Keratinocyte (primary cell): Measurements from ENCODE around the gene ARHGAP4. TPM values are rescaled to one million over a fixed set of nuclear protein-coding genes. Genes with fewer than 3 reads are reported as not detected.

Experiments
- DNase-seq: peaks from one replicate; pipeline ENCODE4 v3.0.0-alpha.2; 2011; ENCODE audit warnings: low read depth, missing footprints, low spot score
- FAIRE-seq: peaks from 2 replicates; lab custom pipeline; 2011; peaks lifted over from hg19 to GRCh38; lab: Jason Lieb, UNC
- H2AFZ ChIP-seq: 2 replicates; pipeline ENCODE4 v1.6.0; 2012; ENCODE audit warnings: low read length, control low read depth, inconsistent platforms; ENCODE audit not compliant: control insufficient read depth
- H3K27ac ChIP-seq: 2 replicates; pipeline ENCODE4 v1.5.1; 2011; ENCODE audit warnings: low read length; ENCODE audit not compliant: control insufficient read depth, insufficient read depth
- H3K27me3 ChIP-seq: 3 replicates; pipeline ENCODE4 v1.6.0; 2011; ENCODE audit warnings: low read length; ENCODE audit not compliant: control insufficient read depth, insufficient read depth; ENCODE audit errors: extremely low read depth
- H3K36me3 ChIP-seq, 2 experiments: 2 replicates in 1 of 2; 3 replicates in 1 of 2; pipeline ENCODE4 v1.5.1; 2011; ENCODE audit warnings: low read length in 2 of 2, mild to moderate bottlenecking in 1 of 2; ENCODE audit not compliant: control insufficient read depth in 2 of 2, insufficient read depth in 2 of 2; ENCODE audit errors: extremely low read depth in 1 of 2
- H3K4me1 ChIP-seq: 3 replicates; pipeline ENCODE4 v1.5.1; 2011; ENCODE audit warnings: low read length; ENCODE audit not compliant: control insufficient read depth, insufficient read depth; ENCODE audit errors: extremely low read depth
- H3K4me2 ChIP-seq: 3 replicates; pipeline ENCODE4 v1.6.0; 2011; ENCODE audit warnings: low read depth, low read length; ENCODE audit not compliant: control insufficient read depth, insufficient read depth; ENCODE audit errors: extremely low read depth
- H3K4me3 ChIP-seq, 3 experiments: fragments of 200-600 bp in 1 of 3; sonication (generic) in 1 of 3; 2 replicates in 2 of 3; 3 replicates in 1 of 3; pipeline ENCODE4 v1.5.1; 2011 to 2016; ENCODE audit warnings: low read length in 3 of 3, mild to moderate bottlenecking in 3 of 3, control low read depth in 2 of 3, inconsistent platforms in 1 of 3, low read depth in 1 of 3, mixed read lengths in 1 of 3, mixed run types in 1 of 3, moderate library complexity in 1 of 3; ENCODE audit not compliant: control insufficient read depth in 2 of 3, insufficient read depth in 2 of 3; ENCODE audit errors: extremely low read depth in 1 of 3
- H3K79me2 ChIP-seq: 2 replicates; pipeline ENCODE4 v1.6.0; 2012; ENCODE audit warnings: low read length; ENCODE audit not compliant: control insufficient read depth, insufficient read depth
- H3K9ac ChIP-seq: 3 replicates; pipeline ENCODE4 v1.6.0; 2011; ENCODE audit warnings: low read length; ENCODE audit not compliant: control insufficient read depth, insufficient read depth; ENCODE audit errors: extremely low read depth
- H3K9me1 ChIP-seq: 3 replicates; pipeline ENCODE4 v1.6.0; 2011; ENCODE audit warnings: low read length; ENCODE audit not compliant: control insufficient read depth, insufficient read depth; ENCODE audit errors: extremely low read depth
- H3K9me3 ChIP-seq: 2 replicates; pipeline ENCODE4 v1.5.1; 2012; ENCODE audit warnings: low read depth, low read length; ENCODE audit not compliant: control insufficient read depth
- H4K20me1 ChIP-seq: 3 replicates; pipeline ENCODE4 v1.6.0; 2011; ENCODE audit warnings: low read length; ENCODE audit not compliant: control insufficient read depth, insufficient read depth; ENCODE audit errors: extremely low read depth
- EZH2 ChIP-seq: IDR thresholded peaks from one replicate; pipeline ENCODE4 v1.6.1; 2012; ENCODE audit warnings: inconsistent platforms, mild to moderate bottlenecking, low read length, moderate library complexity
- dilution Hi-C: fragments of 300-500 bp; cut with MboI; formaldehyde crosslinking; loops from one replicate; pipeline ENCODE4 v1.7.0; 2020; ENCODE audit warnings: low sequenced_read_pairs; ENCODE audit not compliant: extremely low pct_ligation_motif_present
- polyA plus RNA-seq, 5 experiments: library from polyadenylated mRNA; depleted of rRNA in 3 of 5; stranded (reverse) in 3 of 5; stranded (forward) in 1 of 5; unstranded in 1 of 5; fragments of >200 nt; gene quantifications; 1 replicate in 1 of 5; 2 replicates in 3 of 5; 3 replicates in 1 of 5; pipeline versions ENCODE4 v1.2.1 to v1.2.3, GENCODE V29; 2011 to 2012; ENCODE audit warnings: missing spikeins in 2 of 5, low read depth in 1 of 5, low replicate concordance in 1 of 5
- TF ChIP-seq, protein P1 (sequence below), 3 experiments: IDR thresholded peaks in 1 of 3; conservative IDR thresholded peaks in 1 of 3; optimal IDR thresholded peaks in 1 of 3; 2 replicates in 2 of 3; 3 replicates in 1 of 3; pipeline versions ENCODE3 to v1.5.1; 2011; ENCODE audit warnings: low read length in 3 of 3, mild to moderate bottlenecking in 3 of 3, moderate library complexity in 2 of 3, control low read depth in 1 of 3, inconsistent platforms in 1 of 3; ENCODE audit not compliant: insufficient read depth in 2 of 3; ENCODE audit errors: extremely low read depth in 1 of 3

ARHGAP4 gene
- polyA plus RNA-seq, 1 donor (not counting 4 experiments of a cell fraction or from before 2014, with no cell fraction given) = 0.35 TPM

DNA sequence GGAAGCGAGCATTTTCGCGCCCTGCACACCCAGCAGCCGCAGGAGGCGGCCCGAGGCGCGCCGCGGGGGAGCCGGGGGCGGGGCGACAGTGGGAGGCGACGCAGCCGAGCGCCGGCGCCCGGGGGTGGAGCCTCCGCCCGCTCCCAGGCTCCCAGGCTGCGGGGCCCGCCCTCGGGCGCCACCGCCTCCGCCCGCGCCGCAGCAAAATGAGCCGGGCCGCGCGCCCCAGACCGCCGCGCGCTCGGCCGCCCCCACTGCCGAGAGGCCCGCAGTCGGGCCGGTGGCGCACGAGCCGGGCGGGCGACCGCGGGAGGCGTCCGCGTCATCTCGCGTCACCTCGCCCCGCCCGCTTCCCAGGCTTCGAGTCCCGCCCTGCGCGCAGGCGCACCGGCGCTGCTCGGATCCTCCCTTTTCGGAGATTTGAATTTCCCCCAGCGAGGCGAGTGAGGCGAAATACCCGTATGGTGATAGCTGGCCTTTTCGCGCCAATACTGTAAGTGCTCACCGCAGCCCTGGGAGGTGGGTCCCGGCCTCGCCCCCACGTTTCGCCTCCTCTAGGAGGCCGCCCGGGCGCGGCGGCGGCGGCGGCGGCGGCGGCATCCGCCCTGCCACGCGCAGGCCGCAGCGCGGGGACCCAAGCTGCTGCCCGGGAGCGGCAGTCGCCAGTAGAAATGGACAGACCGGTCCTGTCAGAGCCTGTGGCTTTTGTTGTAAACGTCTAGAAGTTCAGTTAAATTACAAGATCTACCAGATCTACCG is 46.5 kb upstream of the ARHGAP4 start, which contains the start of gene TMEM187:
Gene TMEM187 (plus strand): TSS at position 387 of the 759 bp plus-strand sequence. CDS start 9,309 bp downstream, outside the sequence.
- Histone ChIP-seq H3K79me2 (peaks cover 44% of the 10 kb centered on the region), H3K4me3 (peak within 1 kb of the TSS; percentile 84 to 91 (median 86)), H3K9me1 (no peaks in the 10 kb centered on the region), H3K36me3 (peaks cover 0 to 6% of the 10 kb centered on the region in 2 experiments), H3K9ac (peak within 1 kb of the TSS; percentile 99), H3K4me1 (peaks cover 20% of the 10 kb centered on the region), H3K27ac (peak within 1 kb of the TSS; percentile 99), H3K4me2 (peak within 1 kb of the TSS; percentile 85), H3K9me3 (no peaks in the 10 kb centered on the region), H3K27me3 (no peaks in the 10 kb centered on the region), H4K20me1 (peaks cover 8% of the 10 kb centered on the region), H2AFZ (peak within 1 kb of the TSS; percentile 88)
- DNase-seq (peak; percentile 23), FAIRE-seq (no peak)
- TF ChIP-seq EZH2 = no peak
- TF ChIP-seq, protein P1, sequence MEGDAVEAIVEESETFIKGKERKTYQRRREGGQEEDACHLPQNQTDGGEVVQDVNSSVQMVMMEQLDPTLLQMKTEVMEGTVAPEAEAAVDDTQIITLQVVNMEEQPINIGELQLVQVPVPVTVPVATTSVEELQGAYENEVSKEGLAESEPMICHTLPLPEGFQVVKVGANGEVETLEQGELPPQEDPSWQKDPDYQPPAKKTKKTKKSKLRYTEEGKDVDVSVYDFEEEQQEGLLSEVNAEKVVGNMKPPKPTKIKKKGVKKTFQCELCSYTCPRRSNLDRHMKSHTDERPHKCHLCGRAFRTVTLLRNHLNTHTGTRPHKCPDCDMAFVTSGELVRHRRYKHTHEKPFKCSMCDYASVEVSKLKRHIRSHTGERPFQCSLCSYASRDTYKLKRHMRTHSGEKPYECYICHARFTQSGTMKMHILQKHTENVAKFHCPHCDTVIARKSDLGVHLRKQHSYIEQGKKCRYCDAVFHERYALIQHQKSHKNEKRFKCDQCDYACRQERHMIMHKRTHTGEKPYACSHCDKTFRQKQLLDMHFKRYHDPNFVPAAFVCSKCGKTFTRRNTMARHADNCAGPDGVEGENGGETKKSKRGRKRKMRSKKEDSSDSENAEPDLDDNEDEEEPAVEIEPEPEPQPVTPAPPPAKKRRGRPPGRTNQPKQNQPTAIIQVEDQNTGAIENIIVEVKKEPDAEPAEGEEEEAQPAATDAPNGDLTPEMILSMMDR (optimal IDR thresholded peaks at IDR 0.05 in 1 of 3, IDR thresholded peaks at IDR 0.05 in 1 of 3, conservative IDR thresholded peaks at IDR 0.05 in 1 of 3; ENCODE audit: extremely low read depth in 1 of 3, insufficient read depth in 2 of 3, low read length in 3 of 3) = no peak
- dilution Hi-C loops = no loop called here

DNA sequence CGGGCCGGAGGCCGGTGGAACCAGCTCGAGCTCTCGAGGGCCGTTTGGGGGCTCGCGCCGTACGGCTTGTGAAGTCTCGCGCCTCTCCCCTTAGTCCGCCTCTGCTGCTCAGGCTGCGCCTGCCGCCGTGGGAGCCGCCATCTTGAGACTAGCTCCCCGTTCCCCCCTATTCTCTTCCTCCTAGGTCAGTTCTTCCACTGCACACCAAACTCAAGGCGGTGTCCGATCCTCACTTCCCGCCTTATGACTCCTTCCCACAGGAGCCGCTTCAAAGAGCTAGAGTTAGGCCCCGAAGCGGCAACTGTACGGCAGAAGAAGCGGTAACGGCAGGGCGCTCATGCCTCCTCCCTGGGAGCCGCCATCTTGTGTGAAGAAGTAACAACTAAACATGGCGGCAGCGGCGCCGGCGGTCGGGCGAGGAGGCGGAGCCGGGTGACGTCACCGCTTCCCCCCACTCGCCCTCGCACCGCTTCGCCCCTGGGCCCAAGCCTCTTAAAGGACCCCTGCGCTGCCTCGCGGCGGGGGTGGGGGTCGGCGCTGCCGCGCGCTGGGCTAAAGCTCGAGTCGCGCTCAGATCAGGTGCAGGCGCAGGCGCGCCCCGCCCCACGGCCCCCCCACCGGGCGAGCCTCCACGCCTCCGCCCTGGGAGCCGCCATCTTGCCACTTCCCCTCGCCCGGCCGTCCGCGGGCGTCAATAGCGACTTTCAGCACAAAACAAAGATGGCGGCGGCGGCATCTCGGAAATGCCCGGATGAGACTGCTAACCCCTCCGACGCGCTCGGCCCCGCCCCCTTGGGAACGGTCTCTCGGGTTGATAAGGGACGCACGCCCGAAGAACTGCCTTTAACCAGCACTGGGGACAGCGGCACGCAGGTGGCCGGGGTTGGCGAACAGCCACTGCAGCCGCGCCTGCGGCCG is 45.6 kb upstream of the ARHGAP4 start, which contains the start of gene HCFC1:
Gene HCFC1 (minus strand): TSS at position 369 of the 918 bp plus-strand sequence. CDS start 978 bp downstream, outside the sequence.
- Histone ChIP-seq H3K36me3 (peaks cover 0 to 12% of the 10 kb centered on the region in 2 experiments), H3K27me3 (no peaks in the 10 kb centered on the region), H3K27ac (peak within 1 kb of the TSS; percentile 99), H4K20me1 (peaks cover 15% of the 10 kb centered on the region), H3K4me2 (peak within 1 kb of the TSS; percentile 85), H2AFZ (peak within 1 kb of the TSS; percentile 88), H3K4me1 (peaks cover 20% of the 10 kb centered on the region), H3K4me3 (peak within 1 kb of the TSS; percentile 84 to 91 (median 86)), H3K9me1 (no peaks in the 10 kb centered on the region), H3K9me3 (no peaks in the 10 kb centered on the region), H3K9ac (peak within 1 kb of the TSS; percentile 99), H3K79me2 (peaks cover 52% of the 10 kb centered on the region)
- DNase-seq = peak; percentile 41
- dilution Hi-C loops = no loop called here
- FAIRE-seq = peak; percentile 43
- TF ChIP-seq, protein P1 (optimal IDR thresholded peaks at IDR 0.05 in 1 of 3, IDR thresholded peaks at IDR 0.05 in 1 of 3, conservative IDR thresholded peaks at IDR 0.05 in 1 of 3; ENCODE audit: extremely low read depth in 1 of 3, insufficient read depth in 2 of 3, low read length in 3 of 3) = no peak
- TF ChIP-seq EZH2 = no peak
